ENCODE results near the gene TPK1.
A peak's percentile ranks its signal among the peaks of the same experiment; 100 is the strongest.

The TPK1 gene

DNA sequence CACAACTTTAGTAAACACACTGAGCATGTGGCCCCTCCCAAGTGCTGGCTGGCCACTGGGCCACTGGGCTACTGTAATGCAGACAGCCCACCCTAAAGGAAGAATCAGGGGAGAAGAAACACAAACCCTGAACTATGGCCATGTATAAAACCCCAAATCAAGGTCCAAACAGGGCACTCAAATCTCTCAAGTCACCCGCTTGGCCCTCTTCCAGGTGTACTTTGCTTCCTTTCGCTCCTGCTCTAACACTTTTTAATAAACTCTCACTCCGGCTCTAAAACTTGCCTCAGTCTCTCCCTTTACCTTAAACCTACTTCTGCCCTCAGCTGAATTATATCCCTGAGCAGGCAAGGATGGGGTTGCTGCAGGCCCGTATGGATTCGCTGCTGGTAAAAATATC is 72.6 kb downstream of the TPK1 start:
- TF ChIP-seq FOXP2 (optimal IDR thresholded peaks at IDR 0.05; ENCODE audit: control extremely low read depth, extremely low read length, insufficient read depth) (no peak), POLR2AphosphoS5 (IDR thresholded peaks at IDR 0.05; ENCODE audit: borderline replicate concordance, low read depth, low read length) (no peak), EZH2 (IDR thresholded peaks at IDR 0.05) (no peak)
- no peak overlapping the region for H3K9ac ChIP-seq (ENCODE audit: insufficient read length)
- no peak overlapping the region for H3K27ac ChIP-seq
- H3K36me3 ChIP-seq (ENCODE audit: insufficient read depth, low read length), result no peaks in the 10 kb centered on the region
- H3K9me3 ChIP-seq (ENCODE audit: low read depth, low read length), result no peaks in the 10 kb centered on the region
- DNase-seq (ENCODE audit: low read depth, low spot score), result no peak
- H3K4me3 ChIP-seq, result no peak overlapping the region

DNA sequence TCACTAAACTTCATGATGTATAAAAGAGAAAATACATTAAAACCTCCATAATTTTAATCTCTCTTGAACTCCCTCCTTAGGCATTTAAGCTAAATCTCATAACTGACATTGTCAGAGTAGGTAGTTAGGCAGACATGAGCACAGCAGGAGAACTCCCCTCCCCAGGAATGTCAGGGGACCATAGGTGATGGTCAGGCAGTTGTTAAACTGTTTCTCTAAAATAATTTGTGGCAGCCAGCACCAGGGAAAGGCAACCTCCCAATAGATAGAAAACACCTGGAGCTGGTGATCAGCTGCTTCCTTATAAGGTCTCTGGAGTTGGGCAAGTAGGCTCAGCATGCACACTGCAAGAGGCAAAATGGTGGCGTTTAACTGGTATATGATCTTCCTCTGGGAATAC is 73.0 kb downstream of the TPK1 start:
- Histone ChIP-seq H3K4me3 (no peak overlapping the region), H3K9me3 (ENCODE audit: low read depth, low read length) (no peaks in the 10 kb centered on the region), H3K9ac (ENCODE audit: insufficient read length) (no peak overlapping the region), H3K27ac (no peak overlapping the region), H3K36me3 (ENCODE audit: insufficient read depth, low read length) (no peaks in the 10 kb centered on the region)
- TF ChIP-seq FOXP2 (optimal IDR thresholded peaks at IDR 0.05; ENCODE audit: control extremely low read depth, extremely low read length, insufficient read depth) (no peak), POLR2AphosphoS5 (IDR thresholded peaks at IDR 0.05; ENCODE audit: borderline replicate concordance, low read depth, low read length) (no peak), EZH2 (IDR thresholded peaks at IDR 0.05) (no peak)
- no peak for DNase-seq (ENCODE audit: low read depth, low spot score)

DNA sequence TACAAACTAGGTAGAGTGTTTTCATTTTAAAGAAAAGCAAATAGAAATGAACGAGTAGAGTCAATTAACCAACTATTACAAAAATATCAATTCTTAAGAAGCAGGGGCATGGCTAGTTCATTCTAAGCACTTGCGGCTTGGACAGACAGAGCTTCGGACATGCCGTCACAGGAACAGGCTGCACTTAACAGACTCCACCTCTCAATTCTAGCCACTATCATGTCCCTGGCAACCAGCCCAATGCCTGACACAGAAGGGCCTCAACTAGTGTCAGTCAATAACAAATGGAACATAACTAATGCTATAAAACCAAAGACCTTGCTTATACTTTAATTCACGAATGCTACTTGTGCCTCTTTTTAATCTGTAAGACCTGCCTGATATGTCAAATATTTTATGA is 74.4 kb downstream of the TPK1 start:
- Histone ChIP-seq H3K9me3 (ENCODE audit: low read depth, low read length) (no peaks in the 10 kb centered on the region), H3K36me3 (ENCODE audit: insufficient read depth, low read length) (no peaks in the 10 kb centered on the region)
- DNase-seq (ENCODE audit: low read depth, low spot score), result no peak

DNA sequence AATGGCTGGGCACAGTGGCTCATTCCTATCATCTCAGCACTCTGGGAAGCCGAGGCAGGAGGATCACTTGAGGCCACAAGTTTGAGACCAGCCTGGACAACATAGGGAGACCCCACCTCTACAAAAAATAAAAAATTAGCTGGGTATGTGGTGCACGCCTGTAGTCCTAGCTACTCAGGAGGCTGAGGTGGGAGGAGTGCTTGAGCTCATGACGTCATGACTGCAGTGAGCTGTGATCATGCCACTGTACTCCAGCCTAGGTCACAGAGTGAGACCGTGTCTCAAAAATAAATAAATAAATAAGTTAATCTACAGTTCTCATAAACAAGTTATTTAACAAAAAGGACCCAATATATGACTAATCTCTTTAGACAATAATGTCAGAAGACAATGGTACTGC is 76.2 kb downstream of the TPK1 start:
- H3K9ac ChIP-seq (ENCODE audit: insufficient read length), result no peak overlapping the region
- no peaks in the 10 kb centered on the region for H3K36me3 ChIP-seq (ENCODE audit: insufficient read depth, low read length)
- no peak overlapping the region for H3K4me3 ChIP-seq
- no peak for TF ChIP-seq EZH2 (IDR thresholded peaks at IDR 0.05)
- TF ChIP-seq FOXP2 (optimal IDR thresholded peaks at IDR 0.05; ENCODE audit: control extremely low read depth, extremely low read length, insufficient read depth), result no peak
- TF ChIP-seq POLR2AphosphoS5 (IDR thresholded peaks at IDR 0.05; ENCODE audit: borderline replicate concordance, low read depth, low read length), result no peak
- H3K27ac ChIP-seq, result no peak overlapping the region
- DNase-seq (ENCODE audit: low read depth, low spot score), result no peak
- H3K9me3 ChIP-seq (ENCODE audit: low read depth, low read length), result no peaks in the 10 kb centered on the region

More for the DNA sequence above, 74.4 kb downstream of the TPK1 start:
- no peak overlapping the region for H3K9ac ChIP-seq (ENCODE audit: insufficient read length)
- H3K4me3 ChIP-seq, result no peak overlapping the region
- no peak overlapping the region for H3K27ac ChIP-seq
- TF ChIP-seq EZH2 (IDR thresholded peaks at IDR 0.05), result no peak

DNA sequence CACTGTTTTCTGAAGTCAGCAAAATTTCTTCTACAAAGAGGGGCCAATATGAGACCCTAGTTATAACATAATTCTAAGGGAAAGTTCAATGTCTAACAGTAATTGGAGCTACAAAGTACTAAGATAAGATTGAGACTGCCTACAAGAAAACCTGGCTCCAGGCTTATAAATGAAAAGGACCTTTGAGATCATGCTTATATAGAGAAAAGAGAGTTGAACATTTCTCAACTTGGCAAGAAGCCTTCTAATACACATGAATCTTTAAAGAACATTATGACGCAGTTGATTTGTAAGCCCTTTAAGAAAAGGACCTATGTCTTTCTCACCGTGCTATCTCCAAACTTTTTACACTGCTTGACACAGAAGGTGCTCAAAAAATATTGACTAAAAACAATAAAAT is 87.9 kb downstream of the TPK1 start:
- no peak overlapping the region for H3K9ac ChIP-seq (ENCODE audit: insufficient read length)
- DNase-seq (ENCODE audit: low read depth, low spot score), result no peak
- no peak for TF ChIP-seq FOXP2 (optimal IDR thresholded peaks at IDR 0.05; ENCODE audit: control extremely low read depth, extremely low read length, insufficient read depth)
- TF ChIP-seq POLR2AphosphoS5 (IDR thresholded peaks at IDR 0.05; ENCODE audit: borderline replicate concordance, low read depth, low read length), result no peak
- TF ChIP-seq EZH2 (IDR thresholded peaks at IDR 0.05), result no peak
- H3K36me3 ChIP-seq (ENCODE audit: insufficient read depth, low read length), result no peaks in the 10 kb centered on the region
- H3K4me3 ChIP-seq, result peak overlapping the region; percentile 6; the same call in 1 of the 2 replicates
- no peaks in the 10 kb centered on the region for H3K9me3 ChIP-seq (ENCODE audit: low read depth, low read length)
- peak overlapping the region; percentile 49; the same call in 1 of the 2 replicates for H3K27ac ChIP-seq

DNA sequence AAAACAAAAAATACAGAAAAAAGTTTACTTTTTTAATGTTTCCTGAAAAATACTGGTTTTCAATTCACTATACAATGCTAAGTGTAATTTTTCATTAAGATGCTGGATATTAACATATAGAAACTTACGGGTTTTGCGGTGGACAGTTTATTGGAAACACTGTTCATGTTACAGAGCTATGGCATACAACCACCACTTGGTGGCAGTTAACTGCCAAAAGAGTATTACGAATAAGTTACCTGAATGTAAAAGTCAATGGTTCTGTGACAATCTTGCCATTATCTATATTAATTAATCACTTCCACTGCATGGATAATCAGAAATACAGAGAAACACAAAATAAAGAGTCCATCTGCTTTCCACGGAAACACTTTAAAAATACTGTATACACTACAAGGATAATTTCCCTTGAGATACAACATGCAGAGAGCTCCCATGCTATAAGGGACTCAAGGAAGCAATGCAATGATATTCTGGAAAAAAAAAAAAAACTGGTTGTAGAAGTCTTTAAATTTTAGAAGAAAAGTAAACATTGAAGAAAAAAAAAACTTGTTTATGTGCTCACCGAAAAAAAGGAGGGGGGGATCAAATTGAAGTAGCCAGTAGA is 97.0 kb downstream of the TPK1 start:
- Histone ChIP-seq H3K9ac (ENCODE audit: insufficient read length) (no peak overlapping the region), H3K4me3 (no peak overlapping the region), H3K9me3 (ENCODE audit: low read depth, low read length) (no peaks in the 10 kb centered on the region), H3K36me3 (ENCODE audit: insufficient read depth, low read length) (no peaks in the 10 kb centered on the region), H3K27ac (no peak overlapping the region)
- no peak for DNase-seq (ENCODE audit: low read depth, low spot score)
- TF ChIP-seq FOXP2 (optimal IDR thresholded peaks at IDR 0.05; ENCODE audit: control extremely low read depth, extremely low read length, insufficient read depth) (no peak), EZH2 (IDR thresholded peaks at IDR 0.05) (no peak), POLR2AphosphoS5 (IDR thresholded peaks at IDR 0.05; ENCODE audit: borderline replicate concordance, low read depth, low read length) (no peak)

DNA sequence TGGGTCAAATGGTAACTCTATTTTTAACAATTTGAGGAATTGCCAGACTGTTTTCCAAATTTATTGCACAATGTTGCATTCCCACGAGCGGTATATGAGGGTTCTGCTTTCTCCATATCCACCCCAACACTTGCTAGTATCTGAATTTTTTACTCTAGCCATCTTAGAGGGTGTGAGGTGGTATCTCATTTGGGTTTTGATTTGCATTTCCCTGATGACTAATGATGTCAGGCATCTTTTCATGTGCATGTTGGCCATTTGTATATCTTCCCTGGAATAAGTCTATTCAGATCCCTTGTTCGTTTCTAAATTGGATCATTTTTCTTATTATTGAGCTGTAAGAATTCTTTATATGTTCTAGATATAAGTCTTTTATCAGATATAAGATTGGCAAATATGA is 97.7 kb downstream of the TPK1 start:
- TF ChIP-seq POLR2AphosphoS5 (IDR thresholded peaks at IDR 0.05; ENCODE audit: borderline replicate concordance, low read depth, low read length), result no peak
- no peak for TF ChIP-seq FOXP2 (optimal IDR thresholded peaks at IDR 0.05; ENCODE audit: control extremely low read depth, extremely low read length, insufficient read depth)
- TF ChIP-seq EZH2 (IDR thresholded peaks at IDR 0.05), result no peak
- DNase-seq (ENCODE audit: low read depth, low spot score), result no peak

DNA sequence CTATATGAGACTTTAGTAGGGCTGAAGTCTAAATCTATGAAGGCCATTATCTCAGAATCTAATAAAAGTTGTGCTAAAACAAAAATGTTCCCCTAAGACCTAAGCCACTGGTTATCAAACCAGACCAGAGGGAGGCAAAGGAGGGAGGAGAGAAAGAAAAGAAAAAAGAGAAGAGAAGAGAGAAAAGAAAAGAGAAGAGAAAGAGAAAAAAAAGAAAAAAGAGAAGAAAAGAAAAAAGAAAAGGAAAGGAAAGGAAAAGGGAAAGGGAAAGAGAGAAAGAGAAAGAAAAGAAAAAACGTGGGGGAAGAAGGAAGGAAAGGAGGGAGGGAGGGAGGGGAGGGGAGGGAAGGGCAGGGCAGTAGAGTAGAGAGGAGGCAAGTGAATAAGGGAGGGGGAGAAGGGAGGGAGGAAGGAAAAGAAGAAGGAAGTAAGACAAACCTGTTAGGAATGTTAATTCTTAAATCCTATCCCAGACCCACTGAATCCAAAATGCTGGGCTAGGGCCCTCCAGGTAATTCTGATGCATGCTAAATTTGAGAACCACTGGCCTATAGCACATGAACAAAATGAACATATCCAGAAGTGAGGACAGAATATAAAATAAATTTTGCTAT is 98.9 kb downstream of the TPK1 start:
- no peak overlapping the region for H3K9ac ChIP-seq (ENCODE audit: insufficient read length)
- no peaks in the 10 kb centered on the region for H3K9me3 ChIP-seq (ENCODE audit: low read depth, low read length)
- no peak overlapping the region for H3K4me3 ChIP-seq
- no peak overlapping the region for H3K27ac ChIP-seq
- no peak for DNase-seq (ENCODE audit: low read depth, low spot score)
- TF ChIP-seq EZH2 (IDR thresholded peaks at IDR 0.05) (no peak), POLR2AphosphoS5 (IDR thresholded peaks at IDR 0.05; ENCODE audit: borderline replicate concordance, low read depth, low read length) (no peak), FOXP2 (optimal IDR thresholded peaks at IDR 0.05; ENCODE audit: control extremely low read depth, extremely low read length, insufficient read depth) (no peak)
- H3K36me3 ChIP-seq (ENCODE audit: insufficient read depth, low read length), result no peaks in the 10 kb centered on the region

More for the DNA sequence above, 97.7 kb downstream of the TPK1 start:
- Histone ChIP-seq H3K4me3 (no peak overlapping the region), H3K27ac (no peak overlapping the region), H3K9me3 (ENCODE audit: low read depth, low read length) (no peaks in the 10 kb centered on the region), H3K9ac (ENCODE audit: insufficient read length) (no peak overlapping the region), H3K36me3 (ENCODE audit: insufficient read depth, low read length) (no peaks in the 10 kb centered on the region)
